Activated naive CD4-positive, alpha-beta T cell treated with anti-CD3 and anti-CD28 coated beads for 36 hours (primary cell): ENCODE data around the gene ACOX3. TPM values are rescaled to one million over a fixed set of nuclear protein-coding genes. Genes with fewer than 3 reads are reported as not detected.
"Not testable (repeated sequence)": the region's sequence is repeated elsewhere in the genome, so short reads cannot be mapped to it uniquely, and the experiment has no call there.

Experiments used
- CTCF ChIA-PET: fragments of 350-600 bp; sonication (Branson Sonifier 250); formaldehyde crosslinking; loops from one replicate; lab custom pipeline; 2021; ENCODE audit warnings: antibody characterized with exemption; lab: Charles Lee
- DNase-seq: peaks from one replicate; pipeline ENCODE4 v3.0.0-alpha.2; 2020
- H3K27ac Mint-ChIP-seq: one replicate; pipeline ENCODE4 v1.8.0; 2021; ENCODE audit warnings: mild to moderate bottlenecking, mixed read lengths
- H3K27me3 Mint-ChIP-seq: one replicate; pipeline ENCODE4 v1.8.0; 2021; ENCODE audit warnings: low read depth, mixed read lengths
- H3K36me3 Mint-ChIP-seq: one replicate; pipeline ENCODE4 v1.8.0; 2021; ENCODE audit warnings: low read depth, mixed read lengths
- H3K4me1 Mint-ChIP-seq: one replicate; pipeline ENCODE4 v1.8.0; 2021; ENCODE audit warnings: low read depth, mixed read lengths
- H3K4me3 Mint-ChIP-seq: one replicate; pipeline ENCODE4 v1.8.0; 2021; ENCODE audit warnings: mild to moderate bottlenecking, moderate library complexity, mixed read lengths
- H3K9me3 Mint-ChIP-seq: one replicate; pipeline ENCODE4 v1.8.0; 2021; ENCODE audit warnings: mixed read lengths
- intact Hi-C: fragments of 100-400 bp; cut with micrococcal nuclease; formaldehyde crosslinking; loops from one replicate; pipeline ENCODE4 v1.15.1; 2023
- total RNA-seq, 2 experiments: library from RNA; stranded (reverse); gene quantifications; one replicate each; pipeline ENCODE4 v1.2.3, GENCODE V29; 2021

ACOX3 gene
- total RNA-seq, 2 experiments from 2014 or later: 11.9 to 13.3 TPM

GRCh38 chr4:8355864-8356565 is 84.5 kb downstream of the ACOX3 start:
- Mint-ChIP-seq H3K4me3 (no peak overlapping the region), H3K4me1 (no peaks in the 10 kb centered on the region)

GRCh38 chr4:8355306-8355705 is 85.2 kb downstream of the ACOX3 start:
- DNase-seq: no peak
- CTCF ChIA-PET: no interaction called here
- Mint-ChIP-seq H3K4me1 (no peaks in the 10 kb centered on the region), H3K36me3 (no peaks in the 10 kb centered on the region), H3K27me3 (peaks cover 3% of the 10 kb centered on the region), H3K9me3 (peaks cover 2% of the 10 kb centered on the region), H3K27ac (no peak overlapping the region), H3K4me3 (no peak overlapping the region)
- intact Hi-C loops: no loop called here

More at GRCh38 chr4:8355864-8356565, 84.5 kb downstream of the ACOX3 start:
- intact Hi-C loops: no loop called here
- DNase-seq: no peak
- no peaks in the 10 kb centered on the region for H3K27me3 Mint-ChIP-seq
- no peaks in the 10 kb centered on the region for H3K36me3 Mint-ChIP-seq
- CTCF ChIA-PET: no interaction called here
- H3K27ac Mint-ChIP-seq: no peak overlapping the region
- peaks cover 2% of the 10 kb centered on the region for H3K9me3 Mint-ChIP-seq

GRCh38 chr4:8353912-8354453 is 86.5 kb downstream of the ACOX3 start:
- intact Hi-C loops: no loop called here
- CTCF ChIA-PET: no interaction called here
- Mint-ChIP-seq H3K4me3 (no peak overlapping the region), H3K36me3 (no peaks in the 10 kb centered on the region), H3K9me3 (peaks cover 2% of the 10 kb centered on the region), H3K27ac (no peak overlapping the region), H3K4me1 (no peaks in the 10 kb centered on the region), H3K27me3 (peaks cover 3% of the 10 kb centered on the region)
- DNase-seq: no peak

GRCh38 chr4:8353158-8353669 is 87.3 kb downstream of the ACOX3 start:
- H3K27me3 Mint-ChIP-seq: peaks cover 3% of the 10 kb centered on the region
- H3K9me3 Mint-ChIP-seq: peaks cover 2% of the 10 kb centered on the region
- H3K4me3 Mint-ChIP-seq: no peak overlapping the region
- no peak for DNase-seq
- CTCF ChIA-PET: no interaction called here
- no peak overlapping the region for H3K27ac Mint-ChIP-seq
- intact Hi-C loops: no loop called here
- H3K4me1 Mint-ChIP-seq: no peaks in the 10 kb centered on the region
- H3K36me3 Mint-ChIP-seq: no peaks in the 10 kb centered on the region

- Mint-ChIP-seq H3K4me1 (no peaks in the 10 kb centered on the region), H3K9me3 (peaks cover 2% of the 10 kb centered on the region), H3K4me3 (no peak overlapping the region), H3K27ac (no peak overlapping the region), H3K27me3 (peaks cover 3% of the 10 kb centered on the region), H3K36me3 (no peaks in the 10 kb centered on the region)
- no peak for DNase-seq
- CTCF ChIA-PET: no interaction called here
- intact Hi-C loops: no loop called here
Measured at GRCh38 chr4:8352368-8353157, 88.0 kb downstream of the ACOX3 start.

GRCh38 chr4:8351931-8352367 is 88.6 kb downstream of the ACOX3 start:
- intact Hi-C loops: no loop called here
- peaks cover 3% of the 10 kb centered on the region for H3K27me3 Mint-ChIP-seq
- peaks cover 2% of the 10 kb centered on the region for H3K9me3 Mint-ChIP-seq
- H3K36me3 Mint-ChIP-seq: no peaks in the 10 kb centered on the region
- H3K27ac Mint-ChIP-seq: no peak overlapping the region
- H3K4me1 Mint-ChIP-seq: no peaks in the 10 kb centered on the region
- DNase-seq: no peak
- CTCF ChIA-PET: no interaction called here
- H3K4me3 Mint-ChIP-seq: no peak overlapping the region

- peaks cover 3% of the 10 kb centered on the region for H3K27me3 Mint-ChIP-seq
- CTCF ChIA-PET: no interaction called here
- DNase-seq: no peak
- intact Hi-C loops: no loop called here
- no peaks in the 10 kb centered on the region for H3K36me3 Mint-ChIP-seq
- no peaks in the 10 kb centered on the region for H3K4me1 Mint-ChIP-seq
- no peak overlapping the region for H3K27ac Mint-ChIP-seq
- H3K4me3 Mint-ChIP-seq: no peak overlapping the region
- peaks cover 2% of the 10 kb centered on the region for H3K9me3 Mint-ChIP-seq
Measured at GRCh38 chr4:8350841-8351461, 89.6 kb downstream of the ACOX3 start.

- H3K27me3 Mint-ChIP-seq: peaks cover 3% of the 10 kb centered on the region
- no peaks in the 10 kb centered on the region for H3K4me1 Mint-ChIP-seq
- intact Hi-C loops: no loop called here
- H3K4me3 Mint-ChIP-seq: no peak overlapping the region
- no peaks in the 10 kb centered on the region for H3K36me3 Mint-ChIP-seq
- H3K27ac Mint-ChIP-seq: no peak overlapping the region
- CTCF ChIA-PET: no interaction called here
- peaks cover 2% of the 10 kb centered on the region for H3K9me3 Mint-ChIP-seq
- no peak for DNase-seq
Measured at GRCh38 chr4:8350352-8350751, 90.2 kb downstream of the ACOX3 start.

- no peak overlapping the region for H3K4me3 Mint-ChIP-seq
- no peaks in the 10 kb centered on the region for H3K4me1 Mint-ChIP-seq
- H3K27ac Mint-ChIP-seq: no peak overlapping the region
- CTCF ChIA-PET: interaction anchor here (0.6 kb wide), 1 partner anchor 651 kb away, joined by 3 read pairs; no protein-coding TSS in a partner anchor
- intact Hi-C loops: no loop called here
- peaks cover 2% of the 10 kb centered on the region for H3K9me3 Mint-ChIP-seq
- no peaks in the 10 kb centered on the region for H3K36me3 Mint-ChIP-seq
- H3K27me3 Mint-ChIP-seq: peaks cover 3% of the 10 kb centered on the region
- no peak for DNase-seq
Measured at GRCh38 chr4:8349664-8350236, 90.8 kb downstream of the ACOX3 start.

GRCh38 chr4:8349236-8349635 is 91.3 kb downstream of the ACOX3 start:
- H3K27me3 Mint-ChIP-seq, H3K4me3 Mint-ChIP-seq, H3K36me3 Mint-ChIP-seq, H3K27ac Mint-ChIP-seq, DNase-seq, intact Hi-C loops, H3K9me3 Mint-ChIP-seq, H3K4me1 Mint-ChIP-seq: not testable (repeated sequence)
- CTCF ChIA-PET: interaction anchor here (0.6 kb wide), 1 partner anchor 651 kb away, joined by 3 read pairs; no protein-coding TSS in a partner anchor

- no peak for DNase-seq
- H3K9me3 Mint-ChIP-seq: no peaks in the 10 kb centered on the region
- H3K27me3 Mint-ChIP-seq: peaks cover 3% of the 10 kb centered on the region
- H3K27ac Mint-ChIP-seq: no peak overlapping the region
- H3K4me3 Mint-ChIP-seq: no peak overlapping the region
- no peaks in the 10 kb centered on the region for H3K36me3 Mint-ChIP-seq
- H3K4me1 Mint-ChIP-seq: no peaks in the 10 kb centered on the region
- CTCF ChIA-PET: no interaction called here
- intact Hi-C loops: no loop called here
Measured at GRCh38 chr4:8348071-8348470, 92.5 kb downstream of the ACOX3 start.

- no peaks in the 10 kb centered on the region for H3K9me3 Mint-ChIP-seq
- H3K4me3 Mint-ChIP-seq: no peak overlapping the region
- no peak overlapping the region for H3K27ac Mint-ChIP-seq
- no peak for DNase-seq
- peaks cover 3% of the 10 kb centered on the region for H3K27me3 Mint-ChIP-seq
- CTCF ChIA-PET: no interaction called here
- no peaks in the 10 kb centered on the region for H3K4me1 Mint-ChIP-seq
- intact Hi-C loops: no loop called here
- no peaks in the 10 kb centered on the region for H3K36me3 Mint-ChIP-seq
Measured at GRCh38 chr4:8347660-8348059, 92.9 kb downstream of the ACOX3 start.
